Measurements from ENCODE around the gene ARHGAP36. TPM values are rescaled to one million over a fixed set of nuclear protein-coding genes. Genes with fewer than 3 reads are reported as not detected.

The ARHGAP36 gene
- total and polyA plus RNA-seq, 9 of the 15 experiments (the other 6 are each of a cell fraction or from before 2014, with no cell fraction given): not detected

GRCh38 chrX:131084145-131084544 is 26.0 kb downstream of the ARHGAP36 start:
- POLR2A ChIA-PET: interaction anchor here (0.6 kb wide), 1 partner anchor 164 kb away, joined by 3 read pairs; no protein-coding TSS in a partner anchor
- H3K9ac ChIP-seq (ENCODE audit: insufficient read depth in 1 of 2, low read depth in 2 of 2, low read length in 2 of 2): no peak overlapping the region
- no peak for FAIRE-seq
- H3K79me2 ChIP-seq (ENCODE audit: control insufficient read depth, insufficient read depth, low read length): no peaks in the 10 kb centered on the region
- H3K27me3 ChIP-seq (ENCODE audit: control insufficient read depth in 2 of 2, insufficient read depth in 2 of 2, low read length in 2 of 2): peaks cover 0 to 27% of the 10 kb centered on the region in 2 experiments; a peak in 3 of 5 replicates
- CTCF ChIA-PET (ENCODE audit: low intra/inter-chr PET ratio): no interaction called here
- H3K4me3 ChIP-seq: no peak overlapping the region
- whole genome bisulfite sequencing (ENCODE audit: insufficient coverage, low coverage, missing lambda C conversion rate): 0% methylated on average over 7 of the region's 7 CpGs
- BruUV-seq (replicated peaks): no TSS peak
- no peak for DNase-seq (ENCODE audit: extremely low read depth in 1 of 4, low spot score in 3 of 4)
- H3K36me3 ChIP-seq (ENCODE audit: control insufficient read depth, insufficient read depth, low read length): no peaks in the 10 kb centered on the region
- in situ Hi-C loops (cut with MboI) (no loop called here), intact Hi-C loops (cut with micrococcal nuclease) (no loop called here)
- no peak for ATAC-seq
- no peak overlapping the region for H2AFZ ChIP-seq (ENCODE audit: low read depth, low read length)
- TF ChIP-seq TBP (optimal IDR thresholded peaks at IDR 0.05; ENCODE audit: low read depth, low read length): no peak
- TF ChIP-seq ARHGAP35 (IDR thresholded peaks at IDR 0.05; ENCODE audit: partially characterized antibody): no peak
- no peak for TF ChIP-seq BCOR (IDR thresholded peaks at IDR 0.05)
- TF ChIP-seq RBFOX2 (IDR thresholded peaks at IDR 0.05; ENCODE audit: low read depth, low read length): no peak
- no peak for TF ChIP-seq E2F5 (CRISPR knock-in tag; IDR thresholded peaks at IDR 0.05)
- no peak for TF ChIP-seq ZEB2 (IDR thresholded peaks at IDR 0.05)
- TF ChIP-seq EP300 (IDR thresholded peaks at IDR 0.05; ENCODE audit: low read length): no peak
- TF ChIP-seq JUNB (CRISPR knock-in tag; conservative IDR thresholded peaks at IDR 0.05): no peak
- no peak for TF ChIP-seq THRB (CRISPR knock-in tag; conservative IDR thresholded peaks at IDR 0.05)
- no peak for TF ChIP-seq KDM4B (IDR thresholded peaks at IDR 0.05; ENCODE audit: borderline replicate concordance in 2 of 2, low read depth in 1 of 2)
- no peak for TF ChIP-seq ZNF717 (CRISPR knock-in tag; IDR thresholded peaks at IDR 0.05)
- TF ChIP-seq CTCF (IDR thresholded peaks at IDR 0.05 in 2 of 3, conservative IDR thresholded peaks at IDR 0.05 in 1 of 3; ENCODE audit: insufficient read depth in 2 of 3, low read depth in 1 of 3, low read length in 3 of 3): no peak
- H3K9me1 ChIP-seq (ENCODE audit: control insufficient read depth, insufficient read depth, low read length): no peaks in the 10 kb centered on the region
- no peak overlapping the region for H3K27ac ChIP-seq (ENCODE audit: extremely low read depth, low read depth, low read length)
- no peaks in the 10 kb centered on the region for H3K9me3 ChIP-seq (replicated peaks; ENCODE audit: control insufficient read depth, insufficient read depth, low read depth, low read length)
- H4K20me1 ChIP-seq (replicated peaks; ENCODE audit: control insufficient read depth, insufficient read depth, low read length): no peaks in the 10 kb centered on the region
- no peak overlapping the region for H3K4me2 ChIP-seq (ENCODE audit: insufficient read depth, low read length)
- peaks cover 0 to 10% of the 10 kb centered on the region in 2 experiments; a peak in 2 of 5 replicates for H3K4me1 ChIP-seq (replicated peaks in 1 of 2; ENCODE audit: control insufficient read depth in 2 of 2, insufficient read depth in 2 of 2, low read length in 2 of 2)

All from K562 (cell line).